H1 (cell line): ENCODE data around the gene XRN2.

ENCODE experiments used
- CTCF ChIP-seq, 3 experiments: IDR thresholded peaks; 1 replicate in 2 of 3; 2 replicates in 1 of 3; pipeline versions ENCODE4 v1.5.1 to v1.6.1; 2011; ENCODE audit warnings: low read length in 3 of 3, mild to moderate bottlenecking in 3 of 3, inconsistent platforms in 2 of 3, low read depth in 1 of 3, moderate library complexity in 1 of 3; ENCODE audit not compliant: insufficient read depth in 1 of 3; ENCODE audit errors: control extremely low read depth in 1 of 3
- POLR2A ChIP-seq, 2 experiments: IDR thresholded peaks; 1 replicate in 1 of 2; 2 replicates in 1 of 2; pipeline ENCODE4 v1.6.1; 2011; ENCODE audit warnings: low read depth in 2 of 2, low read length in 2 of 2, mild to moderate bottlenecking in 2 of 2; ENCODE audit errors: control extremely low read depth in 1 of 2

DNA sequence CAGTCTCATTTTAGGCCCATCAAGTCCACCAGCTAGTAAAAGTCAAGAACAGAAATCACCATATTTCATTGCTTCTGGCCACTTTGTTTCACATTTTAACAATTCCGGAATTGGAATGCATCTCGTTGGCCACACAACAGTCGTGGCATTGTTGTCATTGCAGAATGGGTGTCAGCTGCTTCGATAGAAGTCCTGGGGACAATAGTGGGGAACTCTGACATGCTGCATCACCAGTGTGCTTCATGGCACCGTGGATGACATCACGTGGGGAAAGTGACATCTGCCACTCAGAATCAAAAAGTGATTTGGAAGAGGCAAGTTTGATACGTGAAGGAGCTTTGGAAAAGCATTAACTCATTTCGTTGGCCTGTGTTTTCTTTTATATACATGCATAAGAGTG lies 43.8 kb upstream of the XRN2 start:
- TF ChIP-seq POLR2A (IDR thresholded peaks at IDR 0.05; ENCODE audit: control extremely low read depth in 1 of 2, low read depth in 2 of 2, low read length in 2 of 2) = no peak
- TF ChIP-seq CTCF (IDR thresholded peaks at IDR 0.05; ENCODE audit: control extremely low read depth in 1 of 3, insufficient read depth in 1 of 3, low read depth in 1 of 3, low read length in 3 of 3) = no peak
